HEK293 (cell line): ENCODE data around the gene NOL9.
"Not testable (repeated sequence)": the region's sequence is repeated elsewhere in the genome, so short reads cannot be mapped to it uniquely, and the experiment has no call there.

Experiments used
- CTCF ChIP-seq: fragments of 450-650 bp; formaldehyde crosslinking; IDR thresholded peaks from 2 replicates; pipeline ENCODE4 v1.5.1; 2016; ENCODE audit warnings: missing biosample characterization, missing genetic modification characterization
- ELK4 ChIP-seq: IDR thresholded peaks from 2 replicates; pipeline ENCODE4 v1.6.1; 2011; ENCODE audit warnings: mild to moderate bottlenecking, low read depth, low read length, borderline replicate concordance
- HOXC10 ChIP-seq: sonication (generic); formaldehyde crosslinking; IDR thresholded peaks from 2 replicates; pipeline ENCODE4 v1.8.1; 2023; ENCODE audit warnings: mild to moderate bottlenecking, missing genetic modification reagents
- IKZF3 ChIP-seq: fragments of 450-650 bp; IDR thresholded peaks from 2 replicates; pipeline ENCODE4 v1.5.0; 2018; ENCODE audit warnings: missing biosample characterization, mild to moderate bottlenecking, missing genetic modification characterization, moderate library complexity
- TRIM28 ChIP-seq: IDR thresholded peaks from 2 replicates; pipeline ENCODE4 v1.6.1; 2011; ENCODE audit warnings: low read length, control low read depth, borderline replicate concordance
- YY1 ChIP-seq: fragments of 450-650 bp; formaldehyde crosslinking; IDR thresholded peaks from 2 replicates; pipeline ENCODE4 v1.5.1; 2018; ENCODE audit warnings: missing biosample characterization, missing genetic modification characterization
- ZBTB49 ChIP-seq: fragments of 450-650 bp; formaldehyde crosslinking; IDR thresholded peaks from 2 replicates; pipeline ENCODE4 v1.5.1; 2016; ENCODE audit warnings: missing biosample characterization, missing genetic modification characterization, low read depth
- ZNF621 ChIP-seq: fragments of 450-650 bp; formaldehyde crosslinking; IDR thresholded peaks from 2 replicates; pipeline ENCODE4 v1.5.1; 2017; ENCODE audit warnings: missing biosample characterization, missing genetic modification characterization
- ZNF629 ChIP-seq: fragments of 450-650 bp; formaldehyde crosslinking; IDR thresholded peaks from 2 replicates; pipeline ENCODE4 v1.5.1; 2017; ENCODE audit warnings: missing biosample characterization, missing genetic modification characterization
- ZNF785 ChIP-seq: fragments of 450-650 bp; formaldehyde crosslinking; IDR thresholded peaks from 2 replicates; pipeline ENCODE4 v1.5.1; 2016; ENCODE audit warnings: missing biosample characterization, missing genetic modification characterization
- ZNF830 ChIP-seq: fragments of 450-650 bp; IDR thresholded peaks from 2 replicates; pipeline ENCODE4 v1.5.0; 2018; ENCODE audit warnings: missing biosample characterization, missing genetic modification characterization, low read depth, mild to moderate bottlenecking, moderate library complexity

GRCh38 chr1:6559161-6559560 is 4.8 kb upstream of the NOL9 start:
- TF ChIP-seq ZNF785 (tag by site-specific recombination); ZBTB49 (tag by site-specific recombination); CTCF (tag by site-specific recombination); TRIM28; IKZF3 (tag by site-specific recombination); ZNF830; YY1 (tag by site-specific recombination); ZNF629; ELK4; HOXC10 (CRISPR knock-in tag); ZNF621: not testable (repeated sequence)
